KBM-7 (cell line): ENCODE results near the gene PPP2R5D.

ENCODE experiments used
- DNase-seq: peaks from one replicate; pipeline ENCODE4 v3.0.0-alpha.2; 2015
- in situ Hi-C: fragments of 300-500 bp; cut with MboI; formaldehyde crosslinking; loops from 2 replicates; pipeline ENCODE4 v1.14.3; 2020; ENCODE audit warnings: low sequenced_read_pairs, low pct_unique_long_range_greater_than_20kb, mixed read lengths

PPP2R5D gene

DNA sequence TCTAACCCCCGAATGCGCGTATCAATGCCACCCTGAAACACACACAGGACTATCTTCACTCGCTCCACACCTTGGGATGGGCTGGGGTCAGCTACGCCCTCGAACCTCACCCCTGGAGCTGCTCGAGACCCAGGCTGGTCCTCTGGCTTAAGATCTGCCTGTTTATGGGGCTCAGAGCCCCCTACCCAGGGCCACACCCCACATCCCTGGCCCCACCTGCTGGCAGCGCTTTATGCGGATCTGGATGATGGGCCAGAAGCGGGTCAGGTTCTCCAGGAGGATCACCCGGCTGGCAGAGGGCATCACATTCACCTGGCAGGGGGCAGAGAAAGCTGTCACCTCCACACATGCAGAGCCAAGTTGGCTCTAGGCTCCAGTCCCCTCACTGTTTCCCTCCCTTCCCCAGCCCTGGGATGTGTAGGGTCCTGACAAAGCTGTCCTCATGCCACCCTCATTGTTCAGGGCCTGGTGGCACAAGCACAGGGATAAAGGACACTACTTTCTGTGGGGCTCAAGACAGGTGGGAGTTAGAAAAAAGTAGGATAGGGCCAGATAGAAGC lies 61.1 kb downstream of the PPP2R5D start:
- DNase-seq = no peak
- in situ Hi-C loops = no loop called here

DNA sequence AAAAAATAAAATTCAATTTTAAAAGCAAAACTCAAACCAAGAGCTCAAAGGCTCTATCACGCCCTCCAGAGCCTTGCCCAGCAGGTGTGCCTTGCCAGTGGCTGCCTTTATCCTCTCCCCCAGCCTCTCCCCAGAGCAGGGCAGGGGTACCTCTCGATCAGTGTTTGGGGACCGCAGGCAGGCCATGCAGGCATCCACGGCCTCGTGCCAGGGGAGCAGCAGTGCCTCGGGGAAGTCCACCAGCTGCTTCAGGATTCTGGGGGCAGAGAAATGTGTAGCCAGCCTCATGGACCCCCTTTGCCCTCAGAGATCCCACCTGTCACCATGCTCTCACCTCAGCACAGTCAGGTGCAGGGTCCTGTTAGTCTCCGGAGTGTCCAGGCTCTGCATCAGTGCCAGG lies 63.6 kb downstream of the PPP2R5D start:
- in situ Hi-C loops = no loop called here

DNA sequence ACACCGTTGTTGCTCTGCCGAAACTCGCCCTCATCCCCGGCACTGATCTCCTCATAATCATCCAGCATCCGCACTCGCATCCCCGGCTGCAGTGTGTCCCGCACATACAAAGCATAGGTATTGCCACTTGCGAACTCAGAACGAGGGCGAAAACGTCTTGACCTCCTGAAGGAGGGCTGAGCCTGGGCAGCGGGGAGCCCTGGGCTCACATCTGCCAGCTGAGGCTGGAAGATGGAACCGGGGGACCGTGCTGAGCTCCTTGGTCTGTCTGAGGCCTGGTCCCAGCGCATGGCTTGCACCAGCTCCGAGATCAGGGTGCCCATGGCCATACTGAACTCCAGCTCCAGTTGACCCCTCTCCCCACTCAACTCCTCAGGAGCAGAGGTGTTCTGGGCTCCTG lies 66.6 kb downstream of the PPP2R5D start:
- in situ Hi-C loops = no loop called here
- no peak for DNase-seq

More for the DNA sequence above, 63.6 kb downstream of the PPP2R5D start:
- no peak for DNase-seq

DNA sequence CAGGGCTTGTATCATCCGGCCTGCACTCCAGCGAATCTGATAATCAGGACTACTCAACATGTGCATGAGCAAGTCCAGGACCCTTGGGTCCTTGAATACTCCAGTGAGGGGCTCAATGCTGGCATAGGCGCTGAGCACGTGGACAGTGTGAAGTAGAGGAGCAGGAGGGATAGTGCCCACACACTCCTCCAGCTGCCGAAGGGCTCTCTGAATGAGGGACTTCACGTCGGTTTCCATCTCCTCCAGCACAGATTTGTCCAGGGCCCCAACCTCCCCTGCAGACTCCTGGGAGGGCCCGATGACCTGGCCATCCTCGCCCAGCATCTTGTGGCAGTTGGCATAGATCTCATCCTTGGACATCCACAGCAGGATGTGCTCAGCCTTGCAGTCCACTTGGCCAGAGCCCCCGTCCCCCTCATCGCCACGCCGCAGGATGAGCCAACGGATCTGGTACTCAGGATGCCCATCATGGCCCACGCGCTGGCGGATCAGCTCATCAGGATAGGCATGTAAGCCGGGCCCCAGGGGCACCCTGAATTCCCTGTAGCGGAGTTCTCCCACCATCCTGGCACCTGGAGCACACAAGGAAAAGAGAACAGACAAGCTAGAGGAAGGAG lies 68.0 kb downstream of the PPP2R5D start:
- in situ Hi-C loops = no loop called here
- no peak for DNase-seq

DNA sequence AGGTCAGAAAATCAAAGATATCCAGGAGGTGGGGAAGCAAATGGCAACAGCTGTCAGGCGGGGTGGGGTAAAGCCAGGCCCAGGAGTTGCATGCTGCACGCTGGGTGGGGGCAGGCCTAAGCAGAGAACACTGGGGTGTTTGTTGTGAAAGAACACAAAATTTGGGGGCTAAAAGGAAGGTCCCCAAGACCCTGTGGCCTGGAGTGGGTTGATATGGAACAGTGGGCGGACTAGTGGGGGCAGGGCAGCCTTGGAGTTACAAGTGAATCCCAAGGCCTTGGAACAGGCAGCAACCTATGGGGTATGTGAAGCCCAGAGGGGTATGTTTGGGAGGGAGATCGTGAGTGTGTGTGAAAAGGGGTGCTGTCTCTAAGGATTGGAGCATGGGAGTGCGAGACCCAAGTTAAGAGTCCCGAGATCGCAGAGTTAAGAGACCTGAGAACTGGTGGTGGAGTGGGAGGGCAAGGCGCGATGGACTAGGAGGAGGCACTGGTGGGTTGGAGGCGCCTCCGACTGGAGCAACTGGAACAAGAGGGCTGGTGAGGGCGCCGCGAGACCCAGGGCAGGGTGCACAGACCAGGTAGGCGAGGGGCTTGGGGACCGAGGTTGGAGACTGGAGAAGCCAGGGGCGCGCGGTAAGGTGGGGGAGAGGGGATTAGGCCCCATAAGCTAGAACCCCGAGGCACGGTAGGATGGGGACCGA lies 68.6 kb downstream of the PPP2R5D start:
- no peak for DNase-seq
- in situ Hi-C loops = no loop called here

DNA sequence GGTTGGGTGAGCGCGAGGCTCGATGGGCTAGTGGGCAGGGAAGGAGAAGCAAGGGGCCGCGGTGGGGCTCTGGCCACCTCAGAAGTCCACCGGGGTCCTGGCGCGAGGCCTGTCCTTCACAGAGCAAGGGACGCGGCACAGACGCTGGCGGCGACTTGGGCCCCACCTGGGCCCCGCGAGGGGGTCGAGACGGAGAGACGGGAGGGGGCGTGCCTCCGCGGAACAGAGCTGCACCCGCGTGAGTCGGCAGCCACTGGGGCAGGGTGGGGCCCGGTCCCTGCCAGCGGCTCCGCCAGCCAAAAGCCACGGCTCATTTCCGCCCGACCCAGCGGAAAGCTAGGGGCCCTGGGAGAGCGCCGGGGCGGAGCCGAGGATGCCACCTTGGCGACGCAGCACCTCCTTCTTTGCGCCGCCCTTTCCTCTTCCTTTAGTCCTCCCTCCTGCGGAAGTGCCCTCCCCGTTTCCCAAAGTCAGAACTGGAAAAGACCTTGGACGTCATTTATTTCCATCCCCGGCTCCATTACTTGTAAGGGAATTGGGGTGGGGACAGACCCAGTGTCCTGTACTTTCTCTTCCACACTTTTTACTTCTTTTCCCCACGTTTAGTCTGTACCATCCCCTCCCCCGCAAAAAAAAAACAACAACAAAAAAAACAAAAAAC lies 69.3 kb downstream of the PPP2R5D start, which contains the start of gene CUL7:
Gene CUL7 (minus strand): TSS at position 307 of the 661 bp plus-strand sequence. CDS start 1,063 bp downstream, outside the sequence.
- DNase-seq = peak; percentile 95
- in situ Hi-C loops = no loop called here

DNA sequence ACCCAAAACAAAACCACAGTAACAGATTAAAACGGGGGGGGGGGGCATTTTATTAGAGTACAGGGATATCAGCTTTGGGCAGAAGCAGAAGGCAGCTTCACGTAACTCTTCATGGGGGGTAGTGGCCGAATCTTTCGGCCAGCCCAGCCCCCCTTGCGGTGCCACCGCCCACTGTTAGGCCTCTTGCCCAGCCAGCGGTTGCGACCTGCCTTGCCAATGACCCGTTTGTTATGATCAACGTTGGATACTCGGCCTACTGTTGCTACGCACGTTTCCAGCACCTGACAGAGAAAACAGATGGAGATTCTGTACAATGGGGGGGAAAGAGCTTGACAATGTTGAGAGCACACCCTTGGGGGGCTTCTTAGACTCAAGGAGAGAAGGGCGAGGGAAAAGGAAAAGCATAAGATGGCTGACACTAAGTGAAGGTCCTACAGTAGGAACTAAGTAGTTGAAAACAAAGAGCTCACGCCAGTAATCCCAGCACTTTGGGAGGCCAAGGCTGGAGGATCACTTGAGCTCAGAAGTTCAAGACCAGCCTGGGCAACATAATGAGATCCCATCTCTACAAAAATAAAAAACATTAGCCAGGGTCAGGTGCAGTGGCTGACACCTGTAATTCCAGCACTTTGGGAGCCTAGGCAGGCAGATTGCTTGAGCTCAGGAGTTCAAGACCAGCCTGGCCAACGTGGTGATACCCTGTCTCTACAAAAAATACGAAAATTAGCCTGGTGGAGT lies 70.0 kb downstream of the PPP2R5D start:
- no peak for DNase-seq
- in situ Hi-C loops = no loop called here

DNA sequence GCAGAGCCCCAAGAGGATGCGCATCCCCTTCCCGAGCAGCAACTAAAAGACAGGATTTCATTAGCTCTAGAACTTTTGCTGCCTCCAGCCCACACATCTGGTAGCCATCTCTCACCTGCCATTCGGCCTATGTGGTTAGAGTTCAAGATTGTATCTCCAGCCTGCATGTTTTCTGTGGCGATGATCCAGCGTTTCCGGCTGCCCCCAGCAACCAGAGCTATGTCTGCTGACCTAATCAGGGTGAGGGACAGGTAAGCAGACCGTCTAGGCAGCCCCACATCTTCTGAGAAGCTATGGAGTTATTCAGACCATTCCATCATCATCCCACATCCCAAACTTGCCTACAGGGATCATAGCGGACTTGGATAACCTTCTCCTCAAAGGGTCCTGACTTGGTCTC lies 71.6 kb downstream of the PPP2R5D start:
- in situ Hi-C loops = no loop called here
- no peak for DNase-seq

DNA sequence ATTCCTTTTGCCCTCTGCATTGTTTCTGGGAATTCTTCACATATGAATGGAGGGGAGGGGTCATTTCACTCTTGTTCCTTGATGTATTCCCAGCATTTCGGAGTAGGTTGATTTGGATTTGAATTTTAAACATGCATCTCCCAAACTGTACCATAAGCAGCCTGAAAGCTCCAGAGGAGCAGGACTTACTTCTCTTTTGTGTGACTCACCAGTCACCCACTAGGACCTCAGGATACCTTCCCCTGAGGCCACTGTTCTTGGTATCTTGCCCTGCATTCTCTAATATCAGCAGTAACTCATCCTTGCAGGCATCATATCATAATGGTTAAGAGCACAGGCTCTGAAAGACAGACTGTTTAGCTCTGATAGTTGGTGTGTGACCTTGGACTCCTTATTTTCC lies 74.2 kb downstream of the PPP2R5D start:
- DNase-seq = no peak
- in situ Hi-C loops = no loop called here

DNA sequence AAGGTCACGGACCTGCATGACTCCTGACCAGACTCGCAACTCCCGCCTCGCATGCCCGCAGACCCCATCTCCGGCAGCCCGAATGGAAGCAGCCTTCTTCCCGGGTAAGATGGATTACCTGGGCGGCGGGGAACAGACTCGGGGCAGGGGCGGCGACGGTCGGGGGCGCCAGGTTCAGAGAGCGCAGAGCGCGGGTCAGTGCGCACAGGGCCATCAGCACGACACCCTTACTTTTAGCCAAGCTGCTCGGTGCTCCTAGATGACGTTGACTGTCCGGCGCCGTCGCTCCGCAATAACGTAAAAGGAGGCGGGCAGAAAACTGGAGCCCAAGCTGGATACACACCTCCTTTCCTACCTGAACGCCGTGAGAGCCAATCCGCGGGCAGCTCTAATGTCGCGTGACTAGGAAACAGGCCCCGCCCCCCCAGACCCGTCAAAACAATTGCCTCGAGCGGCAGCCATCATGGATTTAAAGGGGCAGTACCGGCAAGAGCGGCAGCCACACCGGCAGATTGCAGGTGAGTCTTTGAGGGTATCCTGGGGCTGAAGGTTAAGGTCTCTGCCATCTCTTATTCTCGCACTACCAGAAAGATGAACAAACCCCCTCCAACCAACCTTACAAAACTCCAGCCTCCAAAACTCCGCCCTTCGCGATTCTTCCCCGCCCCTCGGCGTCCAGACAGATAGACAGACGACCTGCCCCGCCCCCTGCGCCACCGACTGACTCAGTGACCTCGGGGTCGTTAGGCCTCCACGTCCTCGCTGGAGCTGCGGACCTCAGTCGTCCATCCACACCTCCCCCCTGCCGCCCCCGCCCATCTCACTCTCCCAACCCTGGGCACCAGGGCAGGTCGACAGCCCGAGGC lies 75.0 kb downstream of the PPP2R5D start, which contains the start of the genes KLC4 and MRPL2:
Gene KLC4 (plus strand): TSS at position 464 of the 866 bp plus-strand sequence. CDS start 1,705 bp downstream, outside the sequence.
Gene MRPL2 (minus strand): TSS at position 267 of the 866 bp plus-strand sequence. CDS start 53 bp downstream, at position 214.
- DNase-seq = peak; percentile 99
- in situ Hi-C loops = no loop called here

DNA sequence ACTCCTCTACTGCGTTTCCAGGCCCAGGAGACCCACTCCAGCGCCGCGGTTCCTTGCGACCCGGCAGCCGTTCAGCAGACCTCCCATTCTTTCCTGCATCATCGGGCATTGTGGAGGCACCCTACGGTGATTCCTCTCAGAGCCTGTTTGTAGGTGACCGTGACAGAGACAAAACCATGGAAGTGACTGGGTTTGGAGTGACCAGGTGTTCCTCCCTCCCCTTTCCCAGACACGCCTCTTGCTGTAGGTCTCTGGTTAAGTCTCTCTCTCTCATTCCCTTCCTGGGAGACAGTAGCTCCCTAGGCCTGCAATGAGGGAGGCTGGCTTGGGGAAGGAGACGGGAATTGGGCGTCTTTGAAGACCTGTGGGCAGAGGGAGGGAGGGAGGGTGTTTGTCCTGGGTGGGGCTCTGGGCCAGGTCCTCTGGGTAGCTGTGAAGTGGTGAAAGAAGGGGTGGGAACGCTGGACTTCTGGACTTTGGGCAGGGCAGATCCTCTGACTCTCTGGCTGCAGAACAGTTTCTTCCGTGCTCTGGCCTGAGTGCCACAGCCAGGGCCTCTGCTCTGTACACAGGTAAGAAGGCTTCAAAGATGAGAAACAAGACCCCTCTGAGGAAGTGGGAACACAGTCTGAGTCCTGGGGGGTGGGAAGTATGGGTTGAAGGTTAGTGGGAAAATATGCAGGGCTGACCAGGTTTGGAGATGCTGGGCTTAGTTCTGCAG lies 75.8 kb downstream of the PPP2R5D start:
- no peak for DNase-seq
- in situ Hi-C loops = no loop called here

DNA sequence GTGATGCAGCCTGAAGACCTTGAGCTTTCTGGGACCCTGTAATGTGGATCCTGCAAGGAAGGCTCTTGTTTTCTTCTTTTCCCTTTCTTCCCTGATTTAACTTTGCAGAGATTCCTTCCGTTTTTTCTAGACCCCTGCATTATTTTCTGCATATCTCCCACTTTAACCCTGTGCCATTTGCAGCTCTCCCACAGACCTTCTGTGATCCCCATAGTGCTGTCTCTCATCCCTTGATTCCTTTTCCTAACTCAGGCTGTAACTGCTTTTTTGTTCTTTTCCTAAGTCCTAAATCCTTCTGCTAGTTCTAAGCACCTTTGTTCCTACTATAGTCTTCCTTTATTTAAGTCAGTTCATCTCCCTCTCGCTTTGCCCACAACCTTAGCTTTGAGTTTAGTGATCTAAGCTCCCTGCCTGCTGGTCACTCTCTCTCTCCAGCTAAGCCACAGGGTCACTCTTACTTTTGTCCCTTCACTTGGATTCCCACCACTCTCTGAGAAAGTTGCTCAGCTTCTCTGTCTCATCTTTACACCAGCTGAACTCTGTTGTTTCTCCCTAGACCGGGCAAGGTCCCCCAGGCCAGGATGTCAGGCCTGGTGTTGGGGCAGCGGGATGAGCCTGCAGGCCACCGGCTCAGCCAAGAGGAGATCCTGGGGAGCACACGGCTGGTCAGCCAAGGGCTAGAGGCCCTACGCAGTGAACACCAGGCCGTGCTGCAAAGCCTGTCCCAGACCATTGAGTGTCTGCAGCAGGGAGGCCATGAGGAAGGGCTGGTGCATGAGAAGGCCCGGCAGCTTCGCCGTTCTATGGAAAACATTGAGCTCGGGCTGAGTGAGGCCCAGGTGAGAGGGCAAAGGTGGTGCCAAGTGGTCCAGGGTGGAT lies 76.6 kb downstream of the PPP2R5D start:
- in situ Hi-C loops = no loop called here

DNA sequence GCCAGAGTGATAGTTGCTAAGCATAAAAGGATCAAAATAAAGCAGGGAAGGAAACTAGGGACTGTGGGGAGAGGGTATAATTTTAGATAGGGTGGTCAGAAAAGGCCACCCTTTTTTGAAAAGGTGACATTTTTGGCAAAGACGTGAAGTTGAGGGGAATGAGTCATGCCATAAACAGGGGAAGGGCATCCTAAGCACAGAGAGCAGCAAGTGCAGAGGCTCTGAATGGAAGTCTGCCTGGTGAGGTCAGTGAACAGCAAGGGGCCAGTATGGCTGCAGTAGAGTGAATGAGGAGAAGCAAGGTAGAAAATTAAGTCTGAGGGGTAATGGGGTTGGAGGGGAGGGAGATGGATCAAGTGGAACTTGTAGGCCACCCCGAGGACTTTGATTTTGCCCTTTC lies 77.5 kb downstream of the PPP2R5D start:
- no peak for DNase-seq
- in situ Hi-C loops = no loop called here

More for the DNA sequence above, 76.6 kb downstream of the PPP2R5D start:
- DNase-seq = no peak
